ENCODE results near the gene TNFRSF19. TPM values are rescaled to one million over a fixed set of nuclear protein-coding genes. Genes with fewer than 3 reads are reported as not detected.

The TNFRSF19 gene
- total RNA-seq, 1 experiment from 2014 or later = 0.33 TPM

GRCh38 chr13:23683084-23683483, 112.9 kb downstream of the TNFRSF19 start:
- DNase-seq (ENCODE audit: low spot score) = no peak

GRCh38 chr13:23684647-23685046, 114.4 kb downstream of the TNFRSF19 start:
- DNase-seq (ENCODE audit: low spot score) = no peak

GRCh38 chr13:23685416-23685815, 115.2 kb downstream of the TNFRSF19 start:
- no peak for DNase-seq (ENCODE audit: low spot score)

DNA sequence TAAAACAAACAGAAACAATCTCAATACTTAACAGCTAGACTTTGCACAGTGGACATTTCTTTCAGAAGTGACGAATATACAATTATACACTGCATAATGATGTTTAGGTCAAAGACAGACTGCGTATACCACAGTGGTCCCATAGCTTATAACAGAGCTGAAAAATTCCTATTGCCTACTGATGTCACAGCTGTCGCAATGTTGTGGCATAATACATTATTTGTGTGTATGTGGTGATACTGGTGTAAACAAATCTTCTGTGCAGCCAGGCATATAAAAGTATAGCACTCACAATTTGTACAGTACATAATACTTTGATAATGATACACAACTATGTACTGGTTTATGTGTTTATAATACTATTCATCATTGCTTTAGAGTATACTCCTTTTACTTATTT, 116.7 kb downstream of the TNFRSF19 start:
- DNase-seq (ENCODE audit: low spot score) = peak; percentile 7

GRCh38 chr13:23687614-23688013, 117.4 kb downstream of the TNFRSF19 start:
- no peak for DNase-seq (ENCODE audit: low spot score)

DNA sequence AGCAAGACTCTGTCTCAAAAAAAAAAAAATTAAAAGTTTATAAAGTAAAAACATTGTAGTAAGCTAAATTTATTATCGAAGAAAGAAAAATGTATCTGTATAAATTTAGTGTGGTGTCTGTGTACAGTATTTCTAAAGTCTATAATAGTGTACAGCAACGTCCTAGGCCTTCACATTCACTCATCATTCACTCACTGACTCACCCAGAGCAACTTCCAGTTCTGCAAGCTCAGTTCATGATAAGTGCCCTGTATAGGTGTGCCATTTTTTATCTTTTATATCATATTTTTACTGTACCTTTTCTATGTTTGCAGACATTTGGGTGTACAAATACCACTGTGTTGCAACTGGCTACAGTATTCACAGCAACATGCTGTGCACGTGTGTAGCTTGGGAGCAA, 118.1 kb downstream of the TNFRSF19 start:
- no peak for DNase-seq (ENCODE audit: low spot score)

GRCh38 chr13:23690668-23691067, 120.5 kb downstream of the TNFRSF19 start:
- DNase-seq (ENCODE audit: low spot score) = no peak

- no peak for DNase-seq (ENCODE audit: low spot score)
These were observed 122.6 kb downstream of the TNFRSF19 start for GRCh38 chr13:23692816-23693215.

GRCh38 chr13:23695196-23695595, 125.0 kb downstream of the TNFRSF19 start:
- DNase-seq (ENCODE audit: low spot score) = no peak

GRCh38 chr13:23695711-23696464, 125.7 kb downstream of the TNFRSF19 start:
- DNase-seq (ENCODE audit: low spot score) = no peak

DNA sequence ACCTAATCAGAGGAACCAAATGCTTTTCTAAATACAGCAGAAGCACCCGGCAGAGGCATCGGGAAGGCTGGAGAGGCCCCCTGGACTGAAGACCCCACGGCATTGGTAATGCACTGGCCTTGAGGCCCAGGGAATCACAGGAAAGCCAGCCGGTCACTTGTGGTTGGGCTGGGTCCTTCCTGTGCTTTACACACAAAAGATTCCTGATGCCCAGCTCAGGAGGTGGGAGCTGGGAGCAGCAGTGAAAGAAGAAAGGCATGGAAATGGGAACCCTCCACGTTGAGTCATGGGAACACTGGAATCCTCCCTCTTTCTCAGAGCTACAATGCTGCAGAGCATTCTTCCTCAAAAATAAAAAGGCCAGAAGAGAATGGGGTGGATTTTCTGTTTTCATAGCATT, 126.4 kb downstream of the TNFRSF19 start:
- DNase-seq (ENCODE audit: low spot score) = no peak

- no peak for DNase-seq (ENCODE audit: low spot score)
These were observed 127.6 kb downstream of the TNFRSF19 start for GRCh38 chr13:23697772-23698313.

GRCh38 chr13:23699271-23699670, 129.1 kb downstream of the TNFRSF19 start:
- no peak for DNase-seq (ENCODE audit: low spot score)

DNA sequence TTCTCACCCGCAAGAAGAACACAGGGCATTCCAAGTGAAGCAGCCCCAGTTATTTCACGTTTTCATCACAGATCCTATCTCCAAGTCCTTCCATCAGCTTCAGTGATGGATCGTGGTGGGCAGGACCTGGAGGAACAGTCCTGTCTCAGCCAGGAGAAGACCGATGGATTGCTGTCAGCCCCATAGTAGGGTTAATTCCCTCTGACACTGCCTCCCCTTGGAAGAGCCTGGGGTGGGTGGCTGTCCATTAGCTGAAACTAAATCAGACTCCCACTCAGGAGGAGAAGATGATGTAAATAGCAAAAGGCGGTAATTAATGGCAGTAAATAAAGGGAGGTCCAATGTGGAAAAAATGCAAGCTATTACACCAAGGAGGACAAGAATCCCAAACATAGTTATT, 131.0 kb downstream of the TNFRSF19 start:
- DNase-seq (ENCODE audit: low spot score) = no peak

- DNase-seq (ENCODE audit: low spot score) = no peak
These were observed 131.4 kb downstream of the TNFRSF19 start for GRCh38 chr13:23701636-23702035.

- no peak for DNase-seq (ENCODE audit: low spot score)
These were observed 133.1 kb downstream of the TNFRSF19 start for GRCh38 chr13:23703246-23703860.

GRCh38 chr13:23705583-23705982, 135.4 kb downstream of the TNFRSF19 start:
- DNase-seq (ENCODE audit: low spot score) = no peak

GRCh38 chr13:23707674-23708073, 137.5 kb downstream of the TNFRSF19 start:
- DNase-seq (ENCODE audit: low spot score) = no peak

DNA sequence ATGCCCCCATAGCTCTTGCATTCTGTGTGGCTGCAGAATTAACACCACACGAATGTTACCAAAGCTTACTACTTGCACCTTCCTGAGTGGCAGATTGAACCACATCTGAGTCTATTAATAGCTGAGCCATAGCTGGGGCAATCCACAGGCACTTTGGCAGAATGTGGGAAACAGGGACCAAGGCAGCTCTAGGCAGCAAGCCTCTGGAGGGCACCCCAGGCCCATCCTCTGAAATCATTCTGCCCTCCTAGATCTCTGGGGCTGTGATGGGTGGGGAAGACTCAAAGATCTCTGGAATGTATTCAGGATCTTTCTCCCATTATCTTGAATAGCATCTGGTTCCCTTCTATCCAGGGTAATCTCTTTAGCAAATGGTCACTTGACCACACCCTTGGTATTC, 139.3 kb downstream of the TNFRSF19 start:
- DNase-seq (ENCODE audit: low spot score) = no peak

- DNase-seq (ENCODE audit: low spot score) = no peak
These were observed 140.2 kb downstream of the TNFRSF19 start for GRCh38 chr13:23710366-23710765.

DNA sequence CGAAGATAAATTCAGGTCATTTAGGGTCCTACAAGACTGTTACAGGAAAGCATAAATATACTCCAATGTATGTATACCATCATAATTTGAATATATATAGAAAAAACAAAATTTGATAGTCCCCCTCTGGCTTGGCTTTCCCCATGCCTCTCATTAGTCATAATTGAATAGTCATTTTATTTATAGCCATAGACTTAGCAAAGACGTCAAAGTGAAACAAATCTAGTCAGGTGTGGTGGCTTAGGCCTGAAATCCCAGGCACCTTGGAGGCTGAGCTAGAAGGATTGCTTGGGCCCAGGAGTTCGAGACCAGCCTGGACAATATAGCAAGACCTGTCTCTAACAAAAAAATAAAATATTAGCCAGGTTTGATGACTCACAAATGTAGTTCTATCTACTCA, 141.1 kb downstream of the TNFRSF19 start:
- DNase-seq (ENCODE audit: low spot score) = no peak

GRCh38 chr13:23714672-23715071, 144.5 kb downstream of the TNFRSF19 start:
- no peak for DNase-seq (ENCODE audit: low spot score)

- no peak for DNase-seq (ENCODE audit: low spot score)
These were observed 145.0 kb downstream of the TNFRSF19 start for GRCh38 chr13:23715092-23715761.

All from H4 (cell line).